ENCODE results near the gene ASB10. TPM values are rescaled to one million over a fixed set of nuclear protein-coding genes. Genes with fewer than 3 reads are reported as not detected.

Gene ASB10
- total RNA-seq, 1 experiment from 2014 or later: not detected

GRCh38 chr7:151126491-151127137 lies 60.4 kb downstream of the ASB10 start:
- TF ChIP-seq, protein P1, sequence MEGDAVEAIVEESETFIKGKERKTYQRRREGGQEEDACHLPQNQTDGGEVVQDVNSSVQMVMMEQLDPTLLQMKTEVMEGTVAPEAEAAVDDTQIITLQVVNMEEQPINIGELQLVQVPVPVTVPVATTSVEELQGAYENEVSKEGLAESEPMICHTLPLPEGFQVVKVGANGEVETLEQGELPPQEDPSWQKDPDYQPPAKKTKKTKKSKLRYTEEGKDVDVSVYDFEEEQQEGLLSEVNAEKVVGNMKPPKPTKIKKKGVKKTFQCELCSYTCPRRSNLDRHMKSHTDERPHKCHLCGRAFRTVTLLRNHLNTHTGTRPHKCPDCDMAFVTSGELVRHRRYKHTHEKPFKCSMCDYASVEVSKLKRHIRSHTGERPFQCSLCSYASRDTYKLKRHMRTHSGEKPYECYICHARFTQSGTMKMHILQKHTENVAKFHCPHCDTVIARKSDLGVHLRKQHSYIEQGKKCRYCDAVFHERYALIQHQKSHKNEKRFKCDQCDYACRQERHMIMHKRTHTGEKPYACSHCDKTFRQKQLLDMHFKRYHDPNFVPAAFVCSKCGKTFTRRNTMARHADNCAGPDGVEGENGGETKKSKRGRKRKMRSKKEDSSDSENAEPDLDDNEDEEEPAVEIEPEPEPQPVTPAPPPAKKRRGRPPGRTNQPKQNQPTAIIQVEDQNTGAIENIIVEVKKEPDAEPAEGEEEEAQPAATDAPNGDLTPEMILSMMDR (IDR thresholded peaks at IDR 0.05; ENCODE audit: unreplicated experiment): no peak

GRCh38 chr7:151125846-151126481 lies 61.1 kb downstream of the ASB10 start:
- TF ChIP-seq, protein P1 (IDR thresholded peaks at IDR 0.05; ENCODE audit: unreplicated experiment): no peak
- Mint-ChIP-seq H3K27me3 (ENCODE audit: insufficient read depth, unreplicated experiment) (no peaks in the 10 kb centered on the region), H3K4me3 (ENCODE audit: unreplicated experiment) (no peak overlapping the region), H3K4me1 (ENCODE audit: insufficient read depth, unreplicated experiment) (no peaks in the 10 kb centered on the region), H3K27ac (ENCODE audit: low read depth, unreplicated experiment) (no peak overlapping the region), H3K36me3 (ENCODE audit: insufficient read depth, unreplicated experiment) (peaks cover 38% of the 10 kb centered on the region), H3K9me3 (ENCODE audit: unreplicated experiment) (no peaks in the 10 kb centered on the region)
- DNase-seq (ENCODE audit: unreplicated experiment): no peak
- intact Hi-C loops (cut with micrococcal nuclease): no loop called here
- POLR2A ChIA-PET: interaction anchor here (0.7 kb wide), 1 partner anchor 11 kb away, joined by 3 read pairs; no protein-coding TSS in a partner anchor
- CTCF ChIA-PET: interaction anchor here (0.6 kb wide), 1 partner anchor 12 kb away, joined by 3 read pairs; no protein-coding TSS in a partner anchor
- BruUV-seq (replicated peaks): no TSS peak

More at GRCh38 chr7:151126491-151127137, 60.4 kb downstream of the ASB10 start:
- no TSS peak for BruUV-seq (replicated peaks)
- H3K4me1 Mint-ChIP-seq (ENCODE audit: insufficient read depth, unreplicated experiment): no peaks in the 10 kb centered on the region
- no peak overlapping the region for H3K27ac Mint-ChIP-seq (ENCODE audit: low read depth, unreplicated experiment)
- peaks cover 39% of the 10 kb centered on the region for H3K36me3 Mint-ChIP-seq (ENCODE audit: insufficient read depth, unreplicated experiment)
- no peaks in the 10 kb centered on the region for H3K9me3 Mint-ChIP-seq (ENCODE audit: unreplicated experiment)
- no peaks in the 10 kb centered on the region for H3K27me3 Mint-ChIP-seq (ENCODE audit: insufficient read depth, unreplicated experiment)
- H3K4me3 Mint-ChIP-seq (ENCODE audit: unreplicated experiment): no peak overlapping the region
- DNase-seq (ENCODE audit: unreplicated experiment): no peak
- POLR2A ChIA-PET: no interaction called here
- CTCF ChIA-PET: interaction anchor here (1.2 to 1.3 kb wide), 2 partner anchors 45 to 47 kb away, joined by 4 to 5 read pairs; no protein-coding TSS in a partner anchor
- intact Hi-C loops (cut with micrococcal nuclease): no loop called here

Other genes with a start within 250 kb of the ASB10 start
- 0.09 TPM in 1 of 2 replicates, not detected in the other for gene KCNH2, start 208.9 kb downstream of the ASB10 start, total RNA-seq (2022)
- 0.20 and 0.30 TPM in 2 replicates for gene NOS3, start 196.2 kb downstream of the ASB10 start, total RNA-seq (2022)
- 0.12 and 0.29 TPM in 2 replicates for gene ATG9B, start 162.8 kb downstream of the ASB10 start, total RNA-seq (2022)
- 73.4 and 76.1 TPM in 2 replicates for gene ABCB8, start 158.8 kb downstream of the ASB10 start, total RNA-seq (2022)
- gene ASIC3, start 138.7 kb downstream of the ASB10 start, total RNA-seq (2022): 3.9 and 8.8 TPM in 2 replicates
- gene CDK5, start 129.4 kb downstream of the ASB10 start, total RNA-seq (2022): 11.8 and 12.2 TPM in 2 replicates
- gene SLC4A2, start 127.7 kb downstream of the ASB10 start, total RNA-seq (2022): 112 and 114 TPM in 2 replicates
- gene FASTK, start 106.4 kb downstream of the ASB10 start, total RNA-seq (2022): 79.3 and 83.6 TPM in 2 replicates
- gene TMUB1, start 103.8 kb downstream of the ASB10 start, total RNA-seq (2022): 25.7 and 30.1 TPM in 2 replicates
- gene AGAP3, start 100.8 kb downstream of the ASB10 start, total RNA-seq (2022): 95.6 and 138 TPM in 2 replicates
- not detected in 2 replicates for gene GBX1, start 19.6 kb downstream of the ASB10 start, total RNA-seq (2022)
- gene H2BK1, start 23.2 kb upstream of the ASB10 start, total RNA-seq (2022): not detected in 2 replicates
- gene ABCF2, start 40.0 kb upstream of the ASB10 start, total RNA-seq (2022): 47.3 and 72.4 TPM in 2 replicates
- gene CHPF2, start 45.2 kb upstream of the ASB10 start, total RNA-seq (2022): 28.2 and 33.8 TPM in 2 replicates
- gene SMARCD3, start 61.4 kb upstream of the ASB10 start, total RNA-seq (2022): 3.8 and 5.3 TPM in 2 replicates
- gene NUB1, start 154.6 kb upstream of the ASB10 start, total RNA-seq (2022): 53.3 and 59.6 TPM in 2 replicates
- not detected in 2 replicates for gene WDR86, start 222.8 kb upstream of the ASB10 start, total RNA-seq (2022)

All from MCF 10A (cell line).